ENCODE results near the gene LEUTX.

The LEUTX gene

GRCh38 chr19:39825093-39825463, 46.4 kb downstream of the LEUTX start:
- DNase-seq = no peak

GRCh38 chr19:39825531-39826076, 47.0 kb downstream of the LEUTX start:
- no peak for DNase-seq

- DNase-seq = no peak
These were observed 47.8 kb downstream of the LEUTX start for GRCh38 chr19:39826311-39826945.

- no peak for DNase-seq
These were observed 48.6 kb downstream of the LEUTX start for GRCh38 chr19:39827216-39827615.

- DNase-seq = no peak
These were observed 49.5 kb downstream of the LEUTX start for GRCh38 chr19:39828015-39828653.

GRCh38 chr19:39828654-39829032, 50.0 kb downstream of the LEUTX start:
- no peak for DNase-seq

- DNase-seq = no peak
These were observed 51.1 kb downstream of the LEUTX start for GRCh38 chr19:39829702-39830275.

GRCh38 chr19:39830406-39830805, 51.8 kb downstream of the LEUTX start:
- no peak for DNase-seq

- DNase-seq = no peak
These were observed 52.2 kb downstream of the LEUTX start for GRCh38 chr19:39830847-39831246.

GRCh38 chr19:39831679-39832078, 53.0 kb downstream of the LEUTX start:
- DNase-seq = no peak

- no peak for DNase-seq
These were observed 53.9 kb downstream of the LEUTX start for GRCh38 chr19:39832341-39833083.

- no peak for DNase-seq
These were observed 54.5 kb downstream of the LEUTX start for GRCh38 chr19:39833160-39833463.

GRCh38 chr19:39833464-39834286, 55.0 kb downstream of the LEUTX start, which contains the start of gene DYRK1B:
TSS of gene DYRK1B (minus strand) at chr19:39834162. CDS start at chr19:39831867, 2,295 bp downstream.
- DNase-seq = peak; percentile 84

- DNase-seq = no peak
These were observed 55.7 kb downstream of the LEUTX start for GRCh38 chr19:39834287-39834841.

All from NCI-H1436 treated with DMSO at 0.1 percent for 48 hours (cell line).